ENCODE results near the gene SEMA4G. TPM values are rescaled to one million over a fixed set of nuclear protein-coding genes. Genes with fewer than 3 reads are reported as not detected.

The SEMA4G gene
- total RNA-seq, 2 donors from 2014 or later: 3.4 to 4.0 TPM

DNA sequence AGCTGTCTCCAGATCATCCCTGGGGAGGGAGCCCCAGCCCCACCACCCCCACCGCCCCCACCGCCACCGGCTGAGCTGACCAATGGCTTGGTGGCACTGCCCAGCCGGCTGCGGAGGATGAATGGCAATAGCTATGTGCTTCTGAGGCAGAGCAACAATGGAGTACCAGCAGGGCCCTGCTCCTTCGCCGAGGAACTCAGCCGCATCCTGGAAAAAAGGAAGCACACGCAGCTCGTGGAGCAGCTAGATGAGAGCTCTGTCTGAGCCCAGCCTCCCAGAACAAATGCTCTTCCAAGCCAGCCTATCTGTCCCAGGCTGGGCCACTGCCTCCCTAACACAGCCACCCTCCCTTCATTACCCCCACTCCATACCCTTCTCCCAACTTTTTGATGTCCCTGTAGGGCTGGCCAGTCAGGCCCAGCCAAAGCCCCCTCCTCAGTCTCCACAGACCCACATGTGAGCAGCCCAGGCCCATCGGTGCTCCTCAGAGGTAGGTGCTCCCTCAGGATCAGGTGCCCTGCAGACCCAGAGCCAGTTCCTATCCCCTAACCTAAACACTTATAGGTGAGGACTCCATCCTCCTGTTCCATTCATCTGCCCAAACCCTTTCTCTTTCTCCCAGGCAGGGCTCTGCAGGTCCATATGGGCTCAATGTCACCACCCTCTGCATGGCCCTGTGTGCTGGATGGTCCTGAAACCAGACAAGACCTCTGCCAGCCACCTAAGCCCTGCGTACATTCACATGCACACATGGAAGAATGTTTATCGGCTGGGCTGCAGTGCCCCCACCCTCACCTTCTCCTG lies 14.8 kb downstream of the SEMA4G start:
- peaks cover 23% of the 10 kb centered on the region for H3K36me3 ChIP-seq
- no peak for DNase-seq (ENCODE audit: low spot score)

GRCh38 chr10:100984672-100985177 lies 15.4 kb downstream of the SEMA4G start:
- no peak for DNase-seq (ENCODE audit: low spot score)
- no peaks in the 10 kb centered on the region for H3K27me3 ChIP-seq
- peaks cover 28% of the 10 kb centered on the region for H3K36me3 ChIP-seq
- no peak for TF ChIP-seq CTCF (IDR thresholded peaks at IDR 0.05)
- H3K4me1 ChIP-seq: peaks cover 0 to 22% of the 10 kb centered on the region in 2 donors
- no peak overlapping the region for H3K27ac ChIP-seq
- no peak overlapping the region for H3K4me3 ChIP-seq
- no peaks in the 10 kb centered on the region for H3K9me3 ChIP-seq

More for the DNA sequence above, 14.8 kb downstream of the SEMA4G start:
- no peak overlapping the region for H3K4me3 ChIP-seq
- peaks cover 0 to 22% of the 10 kb centered on the region in 2 donors for H3K4me1 ChIP-seq
- H3K27ac ChIP-seq: no peak overlapping the region
- TF ChIP-seq CTCF (IDR thresholded peaks at IDR 0.05): no peak
- H3K9me3 ChIP-seq: no peaks in the 10 kb centered on the region
- H3K27me3 ChIP-seq: no peaks in the 10 kb centered on the region

DNA sequence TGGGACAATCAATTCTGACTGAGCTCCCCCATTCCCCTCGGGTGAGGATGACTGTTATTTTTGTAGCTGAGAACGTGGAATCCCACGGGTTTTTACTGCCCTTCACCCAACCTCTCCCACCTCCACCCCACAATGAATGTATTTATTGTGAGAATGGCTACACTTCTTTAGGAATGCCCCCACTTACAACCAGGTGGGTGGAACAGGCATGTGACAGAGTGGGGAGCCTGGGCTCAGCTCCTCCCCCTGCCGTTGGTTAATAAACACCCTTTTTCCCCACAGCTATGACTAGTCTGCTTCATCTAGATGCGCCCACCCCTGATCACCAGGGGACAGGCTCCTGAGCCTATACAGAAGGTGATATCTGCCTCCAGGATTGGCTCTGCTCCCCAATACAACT lies 16.0 kb downstream of the SEMA4G start:
- Histone ChIP-seq H3K4me1 (peaks cover 0 to 22% of the 10 kb centered on the region in 2 donors), H3K36me3 (peaks cover 28% of the 10 kb centered on the region), H3K4me3 (no peak overlapping the region), H3K27ac (no peak overlapping the region), H3K9me3 (no peaks in the 10 kb centered on the region), H3K27me3 (no peaks in the 10 kb centered on the region)
- DNase-seq (ENCODE audit: low spot score): no peak
- TF ChIP-seq CTCF (IDR thresholded peaks at IDR 0.05): no peak

DNA sequence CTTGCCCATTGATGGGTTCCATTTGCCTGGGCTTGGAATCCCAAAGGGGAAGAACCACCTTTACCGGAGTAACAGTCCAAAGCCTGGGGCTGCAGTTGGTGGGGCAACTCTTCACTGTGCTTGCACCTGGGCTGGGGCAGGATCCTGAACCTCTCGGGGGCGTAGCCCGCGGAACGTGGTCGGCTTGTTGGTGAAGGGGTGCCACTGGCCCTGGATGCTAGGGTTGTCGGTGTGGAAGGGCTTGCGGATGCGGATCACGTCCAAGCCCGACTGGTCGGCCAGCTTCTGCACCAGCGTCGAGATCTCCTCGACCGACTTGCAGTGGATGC lies 17.3 kb downstream of the SEMA4G start:
- H3K36me3 ChIP-seq: peaks cover 35% of the 10 kb centered on the region
- peak overlapping the region; percentile 82 to 83 for H3K27ac ChIP-seq
- TF ChIP-seq CTCF (IDR thresholded peaks at IDR 0.05): no peak
- no peak for DNase-seq (ENCODE audit: low spot score)
- H3K27me3 ChIP-seq: no peaks in the 10 kb centered on the region
- H3K4me3 ChIP-seq: peak overlapping the region; percentile 91 to 94
- no peaks in the 10 kb centered on the region for H3K9me3 ChIP-seq
- H3K4me1 ChIP-seq: peaks cover 0 to 22% of the 10 kb centered on the region in 2 donors

DNA sequence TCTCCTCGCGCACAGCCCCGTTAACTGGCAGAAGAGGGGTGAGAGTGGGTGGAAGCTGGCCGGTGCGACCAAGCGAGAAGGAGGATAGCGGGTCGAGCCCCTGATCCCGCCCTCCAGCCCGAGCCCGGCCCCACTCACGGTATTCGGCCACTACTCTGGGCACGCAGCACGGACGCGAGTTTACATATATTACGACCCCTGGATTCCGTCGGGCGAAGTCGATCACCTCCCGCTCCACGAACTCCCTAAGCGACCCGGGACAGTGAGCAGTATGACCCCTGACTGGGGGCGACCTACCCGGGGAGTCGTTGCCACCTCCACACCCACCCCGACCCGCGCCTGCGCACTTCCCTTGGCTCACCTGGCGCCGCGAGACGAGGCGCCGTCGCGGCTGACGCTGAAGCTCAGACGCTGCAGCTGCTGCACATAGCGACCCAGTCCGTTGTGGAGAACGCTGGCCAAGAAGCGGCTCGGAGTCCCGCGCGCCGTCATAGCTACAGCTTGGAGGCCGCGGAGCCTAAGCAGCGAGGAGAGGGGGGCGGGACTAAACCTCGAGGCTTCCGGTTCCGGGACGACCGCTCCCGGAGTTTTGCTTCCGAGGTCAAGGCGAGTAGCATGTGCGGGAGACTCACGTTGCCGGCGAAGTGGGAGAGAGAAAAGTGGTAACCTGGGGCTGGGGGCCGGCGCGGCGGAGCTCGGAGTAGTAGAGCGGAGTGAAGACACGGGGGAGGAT lies 17.8 kb downstream of the SEMA4G start, which contains the start of the genes MRPL43 and TWNK:
Gene MRPL43 (minus strand): TSS at position 546 of the 733 bp plus-strand sequence. CDS start 54 bp downstream, at position 492.
Gene TWNK (plus strand): TSS at position 592 of the 733 bp plus-strand sequence. CDS start 668 bp downstream, outside the sequence.
- Histone ChIP-seq H3K4me3 (peak within 1 kb of the TSS; percentile 91 to 94), H3K4me1 (peaks cover 0 to 22% of the 10 kb centered on the region in 2 donors), H3K9me3 (no peaks in the 10 kb centered on the region), H3K36me3 (peaks cover 37% of the 10 kb centered on the region), H3K27me3 (no peaks in the 10 kb centered on the region), H3K27ac (peak within 1 kb of the TSS; percentile 82 to 83)
- TF ChIP-seq CTCF (IDR thresholded peaks at IDR 0.05): no peak
- peak; percentile 82 for DNase-seq (ENCODE audit: low spot score)
